OCI-LY1 (cell line): Measurements from ENCODE around the gene ANKRD11.
"Not testable (repeated sequence)": the region's sequence is repeated elsewhere in the genome, so short reads cannot be mapped to it uniquely, and the experiment has no call there.

Experiments used
- CTCF ChIP-seq: fragments of 200-600 bp; sonication (generic), shearing (Covaris generic); IDR thresholded peaks from 2 replicates; pipeline ENCODE4 v1.5.1; 2017; ENCODE audit warnings: mild to moderate bottlenecking, antibody characterized with exemption, low read length, moderate library complexity, mixed read lengths
- EZH2 ChIP-seq: fragments of 200-600 bp; sonication (generic), shearing (Covaris generic); IDR thresholded peaks from 2 replicates; pipeline ENCODE4 v1.8.0; 2017; ENCODE audit warnings: borderline replicate concordance, mixed run types, mild to moderate bottlenecking, antibody characterized with exemption, low read length, moderate library complexity, mixed read lengths

- TF ChIP-seq CTCF, EZH2: not testable (repeated sequence)
Measured at GRCh38 chr16:89433363-89433984, 56.9 kb downstream of the ANKRD11 start.
